ENCODE results near the gene CNTN5. TPM values are rescaled to one million over a fixed set of nuclear protein-coding genes. Genes with fewer than 3 reads are reported as not detected.

CNTN5 gene
- total RNA-seq, 2 donors from 2014 or later = 1.4 to 3.3 TPM

- no peak for TF ChIP-seq CTCF (conservative IDR thresholded peaks at IDR 0.05)
- H3K27me3 ChIP-seq (ENCODE audit: control insufficient read depth, insufficient read depth, low read length, poor library complexity, severe bottlenecking) = peaks cover 13% of the 10 kb centered on the region
- 82 to 84% methylated on average over 4 to 7 of the region's 7 CpGs for WGBS, 2 experiments (ENCODE audit: insufficient coverage in 1 of 2, insufficient read length in 1 of 2)
- no peaks in the 10 kb centered on the region for H3K27me3 Mint-ChIP-seq (ENCODE audit: insufficient read depth)
- peaks cover 14% of the 10 kb centered on the region for H3K9me3 ChIP-seq (ENCODE audit: control insufficient read depth, low read length)
- no peaks in the 10 kb centered on the region for H3K36me3 ChIP-seq (ENCODE audit: control insufficient read depth, insufficient read depth, low read length)
- no peak overlapping the region for H3K4me3 ChIP-seq (ENCODE audit: low read length)
- H3K9me3 Mint-ChIP-seq = peaks cover 5% of the 10 kb centered on the region
- H3K9ac ChIP-seq (ENCODE audit: extremely low read depth, low read length, poor library complexity, severe bottlenecking) = no peak overlapping the region
- no peak overlapping the region for H3K27ac ChIP-seq (ENCODE audit: low read depth, low read length)
- H3K4me1 ChIP-seq (ENCODE audit: control insufficient read depth, insufficient read depth, low read length) = no peaks in the 10 kb centered on the region
- H3K4me1 Mint-ChIP-seq = no peaks in the 10 kb centered on the region
- H3K36me3 Mint-ChIP-seq (ENCODE audit: low read depth) = no peaks in the 10 kb centered on the region
- DNase-seq = no peak
- H3K4me3 Mint-ChIP-seq = no peak overlapping the region
- no peak overlapping the region for H3K27ac Mint-ChIP-seq
These were observed 1362.7 kb downstream of the CNTN5 start for GRCh38 chr11:100383357-100383865.

GRCh38 chr11:100396266-100396665 lies 1375.5 kb downstream of the CNTN5 start:
- no peak overlapping the region for H3K9ac ChIP-seq (ENCODE audit: extremely low read depth, low read length, poor library complexity, severe bottlenecking)
- H3K36me3 Mint-ChIP-seq (ENCODE audit: low read depth) = no peaks in the 10 kb centered on the region
- no peak for TF ChIP-seq CTCF (conservative IDR thresholded peaks at IDR 0.05)
- peaks cover 31% of the 10 kb centered on the region for H3K27me3 Mint-ChIP-seq (ENCODE audit: insufficient read depth)
- 97 to 100% methylated on average over 2 to 3 of the region's 3 CpGs for WGBS, 2 experiments (ENCODE audit: insufficient coverage in 1 of 2, insufficient read length in 1 of 2)
- H3K27ac Mint-ChIP-seq = no peak overlapping the region
- H3K4me3 ChIP-seq (ENCODE audit: low read length) = no peak overlapping the region
- H3K36me3 ChIP-seq (ENCODE audit: control insufficient read depth, insufficient read depth, low read length) = no peaks in the 10 kb centered on the region
- no peak overlapping the region for H3K27ac ChIP-seq (ENCODE audit: low read depth, low read length)
- H3K9me3 Mint-ChIP-seq = no peaks in the 10 kb centered on the region
- H3K4me1 Mint-ChIP-seq = no peaks in the 10 kb centered on the region
- no peak overlapping the region for H3K4me3 Mint-ChIP-seq
- DNase-seq = no peak
- H3K4me1 ChIP-seq (ENCODE audit: control insufficient read depth, insufficient read depth, low read length) = no peaks in the 10 kb centered on the region
- no peaks in the 10 kb centered on the region for H3K27me3 ChIP-seq (ENCODE audit: control insufficient read depth, insufficient read depth, low read length, poor library complexity, severe bottlenecking)
- H3K9me3 ChIP-seq (ENCODE audit: control insufficient read depth, low read length) = peaks cover 4% of the 10 kb centered on the region

GRCh38 chr11:100397401-100397800 lies 1376.7 kb downstream of the CNTN5 start:
- Histone ChIP-seq H3K9me3 (ENCODE audit: control insufficient read depth, low read length) (peaks cover 7% of the 10 kb centered on the region), H3K4me1 (ENCODE audit: control insufficient read depth, insufficient read depth, low read length) (no peaks in the 10 kb centered on the region), H3K9ac (ENCODE audit: extremely low read depth, low read length, poor library complexity, severe bottlenecking) (no peak overlapping the region), H3K27me3 (ENCODE audit: control insufficient read depth, insufficient read depth, low read length, poor library complexity, severe bottlenecking) (no peaks in the 10 kb centered on the region), H3K27ac (ENCODE audit: low read depth, low read length) (no peak overlapping the region), H3K36me3 (ENCODE audit: control insufficient read depth, insufficient read depth, low read length) (no peaks in the 10 kb centered on the region), H3K4me3 (ENCODE audit: low read length) (no peak overlapping the region)
- no peak for TF ChIP-seq CTCF (conservative IDR thresholded peaks at IDR 0.05)
- Mint-ChIP-seq H3K4me1 (no peaks in the 10 kb centered on the region), H3K27me3 (ENCODE audit: insufficient read depth) (peaks cover 31% of the 10 kb centered on the region), H3K36me3 (ENCODE audit: low read depth) (no peaks in the 10 kb centered on the region), H3K9me3 (no peaks in the 10 kb centered on the region), H3K4me3 (no peak overlapping the region), H3K27ac (no peak overlapping the region)
- DNase-seq = no peak
- WGBS, 2 experiments (ENCODE audit: insufficient coverage in 1 of 2, insufficient read length in 1 of 2) = 99 to 100% methylated on average over 1 to 3 of the region's 3 CpGs
